ENCODE data around the gene CD177. TPM values are rescaled to one million over a fixed set of nuclear protein-coding genes. Genes with fewer than 3 reads are reported as not detected.
A peak's percentile ranks its signal among the peaks of the same experiment; 100 is the strongest.
"Not testable (repeated sequence)": the region's sequence is repeated elsewhere in the genome, so short reads cannot be mapped to it uniquely, and the experiment has no call there.

The CD177 gene
- total RNA-seq, 3 donors from 2014 or later, result 0.29 to 0.33 (median 0.32) TPM

GRCh38 chr19:43393501-43393900 is 40.0 kb downstream of the CD177 start:
- DNase-seq (ENCODE audit: low spot score in 2 of 2); H3K27me3 ChIP-seq; H3K9me3 ChIP-seq; H3K4me3 ChIP-seq; intact Hi-C loops (cut with DNase I; ENCODE audit: low total_unique reads); H3K4me1 ChIP-seq; H3K27ac ChIP-seq; H3K36me3 ChIP-seq: not testable (repeated sequence)

GRCh38 chr19:43395561-43395960 is 42.1 kb downstream of the CD177 start:
- Histone ChIP-seq H3K27me3 (no peaks in the 10 kb centered on the region), H3K27ac (no peak overlapping the region), H3K36me3 (no peaks in the 10 kb centered on the region), H3K4me3 (no peak overlapping the region), H3K9me3 (no peaks in the 10 kb centered on the region), H3K4me1 (no peaks in the 10 kb centered on the region)
- intact Hi-C loops (cut with DNase I; ENCODE audit: low total_unique reads), result no loop called here
- no peak for TF ChIP-seq POLR2A (IDR thresholded peaks at IDR 0.05)
- TF ChIP-seq CTCF (IDR thresholded peaks at IDR 0.05), result no peak
- no peak for TF ChIP-seq POLR2AphosphoS5 (IDR thresholded peaks at IDR 0.05)
- DNase-seq (ENCODE audit: low spot score in 2 of 2), result no peak

- H3K4me1 ChIP-seq, result no peaks in the 10 kb centered on the region
- intact Hi-C loops (cut with DNase I; ENCODE audit: low total_unique reads), result no loop called here
- H3K36me3 ChIP-seq, result no peaks in the 10 kb centered on the region
- TF ChIP-seq CTCF (IDR thresholded peaks at IDR 0.05), result no peak
- TF ChIP-seq POLR2AphosphoS5 (IDR thresholded peaks at IDR 0.05), result no peak
- TF ChIP-seq POLR2A (IDR thresholded peaks at IDR 0.05), result no peak
- peak in 1 of 2 donors; percentile 35 for DNase-seq (ENCODE audit: low spot score in 2 of 2)
- H3K9me3 ChIP-seq, result peaks cover 0 to 3% of the 10 kb centered on the region in 2 donors
- H3K4me3 ChIP-seq, result no peak overlapping the region
- H3K27ac ChIP-seq, result no peak overlapping the region
- peaks cover 0 to 3% of the 10 kb centered on the region in 2 donors for H3K27me3 ChIP-seq
Observed at GRCh38 chr19:43406297-43406696, 52.8 kb downstream of the CD177 start.

DNA sequence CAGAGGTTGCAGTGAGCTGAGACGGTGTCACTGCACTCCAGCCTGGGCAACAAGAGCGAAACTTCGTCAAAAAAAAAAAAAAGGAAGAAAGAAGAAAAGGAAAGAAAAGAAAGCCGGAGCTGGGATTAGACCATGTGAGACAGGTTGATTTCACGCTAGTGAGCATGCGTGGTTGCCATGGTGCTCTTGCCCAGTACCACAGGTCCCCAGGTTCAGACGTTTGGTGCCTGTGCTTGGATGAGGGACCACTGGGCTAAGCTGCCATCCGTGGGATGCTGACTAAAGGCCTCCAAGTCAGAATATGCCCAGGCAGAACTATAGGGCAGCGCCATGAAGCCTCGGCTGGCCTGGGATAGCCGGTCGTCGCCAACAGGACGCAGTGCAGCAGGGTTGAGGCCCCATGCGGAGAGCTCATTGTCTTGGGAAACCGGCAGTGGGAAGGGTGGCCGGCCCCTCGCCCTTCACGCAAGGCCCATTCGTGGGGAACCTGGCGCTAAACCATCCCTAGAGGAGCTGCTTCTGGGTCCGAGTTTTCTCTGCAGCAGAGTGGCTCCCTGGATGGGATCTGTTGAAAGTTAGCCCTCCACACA is 54.0 kb downstream of the CD177 start:
- Histone ChIP-seq H3K27ac (no peak overlapping the region), H3K27me3 (peaks cover 0 to 3% of the 10 kb centered on the region in 2 donors), H3K4me1 (no peaks in the 10 kb centered on the region), H3K9me3 (peaks cover 0 to 3% of the 10 kb centered on the region in 2 donors), H3K4me3 (no peak overlapping the region), H3K36me3 (no peaks in the 10 kb centered on the region)
- no peak for DNase-seq (ENCODE audit: low spot score in 2 of 2)
- intact Hi-C loops (cut with DNase I; ENCODE audit: low total_unique reads), result no loop called here
- TF ChIP-seq CTCF (IDR thresholded peaks at IDR 0.05) (no peak), POLR2A (IDR thresholded peaks at IDR 0.05) (no peak), POLR2AphosphoS5 (IDR thresholded peaks at IDR 0.05) (no peak)

DNA sequence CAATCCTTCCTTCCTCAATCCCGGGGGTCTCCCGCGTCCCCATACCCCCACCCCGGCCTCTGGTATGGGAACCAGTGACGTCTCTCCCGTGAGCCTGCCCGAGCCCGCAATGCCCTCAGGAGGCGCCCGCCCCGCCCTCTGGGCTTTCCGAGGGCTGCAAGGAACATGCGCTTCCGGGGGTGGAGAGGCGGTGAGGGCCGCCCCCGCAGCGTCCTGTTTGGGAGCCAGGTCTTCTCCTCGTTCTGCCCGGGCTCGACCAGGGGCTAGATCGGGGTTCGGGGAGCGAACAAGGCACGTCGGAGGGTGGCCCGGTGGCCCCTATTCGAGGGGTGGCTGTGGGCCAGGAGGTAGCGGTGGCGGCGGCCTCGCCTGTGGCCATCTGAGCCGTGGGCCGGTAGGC is 54.6 kb downstream of the CD177 start:
- intact Hi-C loops (cut with DNase I; ENCODE audit: low total_unique reads), result no loop called here
- Histone ChIP-seq H3K9me3 (peaks cover 0 to 3% of the 10 kb centered on the region in 2 donors), H3K4me3 (no peak overlapping the region), H3K36me3 (no peaks in the 10 kb centered on the region), H3K27ac (no peak overlapping the region), H3K4me1 (no peaks in the 10 kb centered on the region), H3K27me3 (peaks cover 0 to 3% of the 10 kb centered on the region in 2 donors)
- TF ChIP-seq POLR2A (IDR thresholded peaks at IDR 0.05) (no peak), CTCF (IDR thresholded peaks at IDR 0.05) (no peak), POLR2AphosphoS5 (IDR thresholded peaks at IDR 0.05) (no peak)
- no peak for DNase-seq (ENCODE audit: low spot score in 2 of 2)

- Histone ChIP-seq H3K4me1 (no peaks in the 10 kb centered on the region), H3K27me3 (peaks cover 0 to 3% of the 10 kb centered on the region in 2 donors), H3K4me3 (no peak overlapping the region), H3K36me3 (no peaks in the 10 kb centered on the region), H3K27ac (no peak overlapping the region), H3K9me3 (peaks cover 0 to 3% of the 10 kb centered on the region in 2 donors)
- no peak for TF ChIP-seq POLR2AphosphoS5 (IDR thresholded peaks at IDR 0.05)
- no peak for TF ChIP-seq CTCF (IDR thresholded peaks at IDR 0.05)
- TF ChIP-seq POLR2A (IDR thresholded peaks at IDR 0.05), result no peak
- DNase-seq (ENCODE audit: low spot score in 2 of 2), result no peak
- intact Hi-C loops (cut with DNase I; ENCODE audit: low total_unique reads), result no loop called here
Observed at GRCh38 chr19:43409415-43409814, 55.9 kb downstream of the CD177 start.
